Right lung (tissue), 5 donors: ENCODE results near the gene OMG. TPM values are rescaled to one million over a fixed set of nuclear protein-coding genes. Genes with fewer than 3 reads are reported as not detected.
"Not testable (repeated sequence)": the region's sequence is repeated elsewhere in the genome, so short reads cannot be mapped to it uniquely, and the experiment has no call there.

Experiments
- DNase-seq, 2 donors: peaks; one replicate each; pipeline ENCODE4 v3.0.0-alpha.2; 2013
- polyA plus RNA-seq, 5 donors: library from polyadenylated mRNA; unstranded; fragments of 120-200 nt; gene quantifications; one replicate each; pipeline versions ENCODE4 v1.2.1 to v1.2.3, GENCODE V29; 2013; ENCODE audit warnings: inconsistent platforms in 1 of 5, low replicate concordance in 1 of 5; ENCODE audit not compliant: insufficient read length in 5 of 5, insufficient read depth in 1 of 5

OMG gene
- polyA plus RNA-seq, 5 donors, result 1.6 to 10.6 (median 5.2) TPM

DNA sequence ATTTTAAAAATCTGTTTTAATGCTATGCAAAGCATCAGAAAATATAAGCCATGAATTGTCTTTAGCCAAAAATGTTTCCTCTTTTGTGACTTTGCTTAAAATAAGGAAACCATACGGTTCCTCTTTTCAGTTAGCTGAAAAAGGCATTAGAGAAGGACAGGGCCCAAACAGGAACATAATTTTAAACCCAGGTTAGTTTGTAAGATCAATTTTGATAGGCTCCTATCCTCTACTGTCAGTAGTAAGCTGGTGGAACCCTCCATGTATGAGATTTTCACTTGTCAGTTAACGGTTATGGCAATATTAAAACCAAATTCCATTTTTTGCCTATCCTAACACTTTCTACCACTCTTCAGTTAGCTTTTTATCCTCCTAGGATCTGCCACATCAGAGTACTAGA, 12.5 kb upstream of the OMG start:
- DNase-seq, result no peak

DNA sequence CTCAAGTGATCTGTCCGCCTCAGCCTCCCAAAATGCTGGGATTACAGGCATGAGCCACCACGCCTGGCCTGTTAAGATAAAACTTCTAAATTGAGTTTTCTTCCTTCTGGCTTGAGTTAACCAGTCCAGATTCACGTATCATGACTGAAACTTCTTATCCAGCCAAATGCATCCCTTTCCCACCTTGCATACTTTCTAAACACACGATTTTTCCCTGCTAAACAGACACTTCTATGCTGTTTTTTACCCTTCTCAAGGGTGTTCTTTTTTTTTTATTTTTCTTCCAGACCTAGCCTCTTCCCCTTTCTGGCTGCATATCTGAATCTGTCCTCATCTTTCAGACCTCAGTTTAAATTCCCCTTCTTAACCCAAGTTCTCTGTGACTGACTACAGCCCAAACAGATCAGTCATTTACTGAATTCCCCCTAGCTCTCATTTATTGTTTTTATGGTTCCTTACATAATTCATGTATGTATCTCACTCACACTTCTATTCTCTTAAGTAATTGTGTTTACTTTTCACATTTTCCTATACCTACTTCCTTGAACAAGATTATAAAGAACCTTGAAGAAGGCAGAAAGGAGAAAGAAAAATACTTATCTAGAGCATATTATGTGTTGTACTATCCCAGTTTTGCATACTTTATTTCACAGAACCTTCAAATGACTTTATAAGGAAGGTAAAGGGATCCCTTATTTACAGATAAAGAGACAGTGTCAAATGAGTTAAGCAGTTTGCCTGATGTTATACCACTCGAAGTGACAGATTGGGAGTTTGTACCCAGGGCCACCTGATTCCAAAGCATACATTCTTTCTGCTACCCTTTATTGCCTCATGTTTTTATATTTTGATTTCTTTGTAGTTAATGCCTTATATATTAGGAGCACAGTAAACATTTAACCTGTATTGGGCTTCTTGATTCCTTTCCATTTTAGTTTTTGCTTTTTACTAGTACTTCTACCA, 11.6 kb upstream of the OMG start:
- DNase-seq, result no peak

DNA sequence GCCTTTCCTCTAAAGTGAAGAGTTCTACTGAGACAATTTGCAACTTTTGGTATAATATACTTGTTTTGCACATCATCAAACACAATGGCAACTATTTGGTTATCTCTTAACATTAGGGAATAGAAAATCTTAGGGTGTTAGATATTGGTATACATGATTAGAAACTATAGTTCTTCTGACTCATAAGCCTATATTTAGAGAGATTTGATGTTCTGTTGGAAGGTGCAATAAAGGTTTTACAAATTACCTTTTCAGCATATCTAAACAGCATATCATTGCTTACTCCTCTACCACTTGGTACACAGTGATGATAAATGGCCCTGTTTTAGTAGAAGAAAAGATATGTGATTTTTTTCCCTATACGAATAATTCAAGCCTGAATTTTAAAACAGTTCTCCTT, 10.6 kb upstream of the OMG start:
- DNase-seq, result no peak

DNA sequence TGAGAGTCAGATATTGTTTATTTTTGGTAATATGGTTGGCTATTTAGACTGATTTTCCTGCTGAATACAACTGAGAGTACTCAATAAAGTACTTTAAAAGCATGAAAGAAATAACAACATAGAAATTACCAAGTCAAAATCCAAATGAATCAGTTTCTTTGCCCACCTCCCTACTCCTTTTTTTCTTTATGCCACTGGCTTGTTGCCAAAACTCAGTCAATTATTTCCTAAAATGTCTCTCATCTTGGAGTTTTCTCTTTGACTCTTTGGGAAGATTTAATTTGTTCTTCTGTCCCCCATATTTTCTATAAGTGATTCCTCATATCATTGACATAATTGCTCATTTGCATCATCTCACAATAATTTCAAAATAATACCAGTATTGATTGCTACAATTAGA, 2.6 kb upstream of the OMG start:
- no peak for DNase-seq

DNA sequence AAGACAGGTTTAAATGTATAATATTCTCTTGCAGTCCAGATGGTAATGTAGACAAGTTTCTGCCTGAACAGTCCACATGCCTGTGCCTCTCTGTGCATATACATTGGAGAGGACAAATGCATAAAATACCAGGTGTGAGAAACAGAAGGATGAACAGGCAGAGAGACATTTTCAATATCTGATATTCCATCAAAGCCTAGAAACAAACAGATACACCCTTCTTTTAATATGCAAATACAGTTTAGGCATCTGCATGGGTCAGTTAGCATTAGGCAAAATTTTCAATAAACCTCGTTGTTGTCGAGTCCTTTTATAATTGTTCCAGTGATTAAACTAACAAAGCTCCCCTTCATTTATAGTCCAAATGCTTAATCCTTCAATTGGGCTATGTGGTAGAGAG, 897 bp downstream of the OMG start:
- DNase-seq, result no peak

DNA sequence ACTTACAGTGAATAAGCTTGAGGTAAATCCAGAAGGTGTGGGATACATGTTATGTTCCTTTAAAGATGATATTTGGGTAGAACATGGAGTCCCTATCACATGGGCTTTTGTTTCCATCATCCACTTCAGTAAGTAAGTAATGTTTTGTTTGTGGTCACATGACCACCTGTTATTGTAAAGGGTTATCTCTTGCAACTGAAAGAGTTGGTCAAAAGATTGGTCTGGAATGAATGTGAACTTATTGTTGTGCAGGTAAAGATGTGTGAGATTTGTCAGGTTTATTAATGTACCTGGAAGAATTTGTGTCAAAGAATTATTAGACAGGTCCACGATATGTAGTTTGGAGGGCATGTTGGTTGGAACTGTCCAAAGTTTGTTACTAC, 1.6 kb downstream of the OMG start:
- DNase-seq, result no peak

DNA sequence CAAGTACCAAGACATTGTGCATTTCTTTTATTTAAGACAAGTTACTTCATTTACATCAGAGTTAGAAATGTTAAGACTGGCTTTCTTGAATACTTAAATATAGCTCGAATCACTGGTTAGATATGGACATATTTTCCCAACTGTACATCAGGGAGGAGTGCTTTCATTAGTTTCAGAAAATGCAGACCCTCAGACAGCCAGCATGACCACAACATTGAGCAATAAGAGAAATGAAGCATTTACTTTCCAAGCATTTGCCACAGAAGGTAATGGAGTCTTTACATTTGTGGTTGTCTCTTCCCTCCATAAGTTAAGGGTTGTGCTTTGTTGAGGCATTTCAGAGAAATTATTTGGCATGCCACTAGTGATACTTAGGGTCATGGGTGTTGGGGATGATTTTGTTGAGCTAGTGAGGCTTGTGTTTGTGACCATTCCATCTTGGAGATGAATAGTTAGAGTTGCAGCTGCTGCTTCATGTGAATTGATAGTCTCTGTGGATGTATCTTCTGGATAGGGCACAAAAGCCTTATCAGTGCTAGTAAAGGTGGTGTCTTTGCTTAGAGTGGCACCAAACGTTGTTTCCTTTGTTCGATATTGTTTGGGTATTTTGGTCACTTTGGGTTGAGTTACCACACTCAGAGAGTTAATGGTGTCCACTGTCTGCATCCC, 2.1 kb downstream of the OMG start:
- DNase-seq, result no peak

DNA sequence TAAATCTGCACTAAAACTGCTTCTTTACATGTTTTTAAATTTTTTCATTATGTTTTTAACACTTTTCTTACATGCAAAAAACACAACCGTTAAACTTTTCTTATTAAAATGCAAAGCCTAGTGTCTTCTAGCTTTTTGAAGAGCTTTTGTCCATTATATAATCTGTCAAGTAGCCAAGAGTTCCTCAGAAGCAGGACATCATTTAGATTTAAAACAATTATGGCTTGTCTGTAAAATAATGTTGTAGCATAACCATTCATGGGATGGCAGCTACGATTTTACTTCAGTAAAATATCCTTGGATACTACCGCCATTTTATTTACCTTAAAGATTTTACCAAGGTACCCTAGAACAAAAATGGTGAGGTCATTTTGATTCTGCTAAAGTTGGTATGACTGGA, 2.8 kb downstream of the OMG start:
- no peak for DNase-seq

DNA sequence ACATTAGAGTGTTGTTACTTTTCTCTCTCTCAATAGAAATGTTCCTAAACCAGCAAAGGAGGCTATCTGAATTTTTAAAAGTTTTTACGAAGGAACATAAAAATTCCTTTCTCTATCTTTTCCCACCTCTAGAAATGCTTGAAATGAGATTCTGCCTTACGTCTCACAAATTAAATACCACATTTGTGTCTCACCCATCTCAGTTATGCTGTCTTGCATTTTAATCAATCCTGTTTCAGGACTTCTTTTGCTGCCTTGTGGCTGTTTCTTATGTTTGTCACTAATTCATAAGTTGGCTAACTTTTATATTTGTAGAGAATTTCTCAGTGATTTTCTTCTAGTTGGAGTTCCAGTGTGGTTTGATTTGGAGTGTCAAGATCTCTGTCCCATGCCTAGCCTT, 3.5 kb downstream of the OMG start:
- no peak for DNase-seq

DNA sequence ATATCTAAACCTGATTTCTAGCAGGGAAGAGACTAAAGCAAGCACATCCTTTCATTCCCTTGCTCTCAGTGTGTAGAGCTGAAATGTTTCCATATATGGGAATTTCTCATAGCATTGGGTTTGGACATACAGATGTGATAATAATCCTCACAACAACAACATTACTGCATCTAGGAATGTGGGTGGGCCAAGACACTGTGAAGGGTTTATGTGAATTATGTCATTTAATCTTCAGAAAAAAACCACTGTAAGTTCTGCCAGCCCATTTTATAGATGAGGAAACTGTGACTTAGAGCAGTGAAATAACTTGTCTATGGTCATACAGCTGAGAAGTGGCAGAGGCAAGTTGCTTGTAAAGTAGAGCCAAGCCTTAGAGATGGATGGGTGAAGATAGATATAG, 5.2 kb downstream of the OMG start:
- no peak for DNase-seq

DNA sequence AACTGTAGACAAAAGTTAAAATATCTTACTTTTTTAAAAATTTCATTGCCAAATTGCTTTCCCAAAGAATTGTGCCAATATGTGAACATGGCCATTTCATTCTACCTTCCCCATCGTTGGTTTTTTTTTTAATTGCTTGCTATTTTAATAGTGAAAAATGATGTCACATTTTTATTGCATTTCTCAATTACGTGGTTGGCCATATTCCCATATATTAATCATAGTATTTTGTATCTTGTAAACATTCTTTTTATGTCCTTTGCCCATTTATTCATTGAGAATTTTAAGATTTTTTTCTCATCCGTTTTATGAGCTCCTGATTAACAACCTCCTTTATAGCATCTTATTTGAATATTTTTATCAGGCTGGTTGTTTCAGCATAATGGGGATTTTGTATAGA, 7.2 kb downstream of the OMG start:
- DNase-seq, result no peak

DNA sequence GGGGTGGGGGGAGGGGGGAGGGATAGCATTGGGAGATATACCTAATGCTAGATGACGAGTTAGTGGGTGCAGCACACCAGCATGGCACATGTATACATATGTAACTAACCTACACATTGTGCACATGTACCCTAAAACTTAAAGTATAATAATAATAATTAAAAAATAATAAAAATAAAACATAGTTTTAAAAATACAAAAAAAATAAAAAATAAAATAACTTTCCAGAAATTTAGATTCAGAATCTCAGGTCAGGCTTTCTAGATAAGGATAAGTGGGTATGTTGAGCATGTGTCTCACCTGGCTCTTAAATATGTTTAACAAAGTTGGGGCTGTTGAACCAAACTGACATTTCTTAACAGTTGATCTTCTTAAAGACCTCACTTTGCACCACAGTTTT, 9.1 kb downstream of the OMG start:
- DNase-seq, result not testable (repeated sequence)

DNA sequence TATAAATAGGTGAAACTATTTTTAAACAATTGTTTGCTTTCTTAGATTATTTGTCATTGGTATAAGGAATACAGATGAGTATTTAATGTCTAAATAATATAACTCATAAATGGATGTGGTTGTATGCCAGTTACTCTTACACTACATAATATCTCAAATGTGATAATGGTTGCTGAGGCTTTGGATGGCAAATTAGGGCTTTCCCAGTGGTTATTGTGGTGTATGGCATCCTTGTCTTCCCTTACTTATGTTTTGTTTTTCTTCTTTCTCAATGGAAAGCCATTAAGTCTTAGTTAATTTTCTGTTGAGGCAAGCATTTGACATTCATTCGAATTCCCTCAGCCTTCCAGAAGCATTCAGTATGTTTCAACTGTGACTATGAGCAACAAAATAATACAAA, 10.5 kb downstream of the OMG start:
- DNase-seq, result no peak

DNA sequence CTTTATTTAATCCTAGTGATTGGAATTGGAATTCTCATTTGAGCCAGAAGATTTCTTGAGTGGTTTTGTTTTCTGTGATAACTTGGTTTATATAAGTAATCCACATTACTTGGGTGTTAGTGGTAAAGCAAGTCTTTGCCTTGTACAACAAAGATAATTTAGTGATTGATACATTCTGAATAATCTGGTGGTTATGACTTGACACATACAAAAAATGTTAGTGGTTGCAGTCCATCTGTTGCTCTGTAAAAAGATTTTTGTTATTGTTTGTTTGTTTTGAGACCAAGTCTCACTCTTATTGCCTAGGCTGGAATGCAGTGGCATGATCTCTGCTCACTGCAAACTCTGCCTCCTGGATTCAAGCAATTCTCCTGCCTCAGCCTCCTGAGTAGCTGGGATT, 13.2 kb downstream of the OMG start:
- DNase-seq, result no peak

DNA sequence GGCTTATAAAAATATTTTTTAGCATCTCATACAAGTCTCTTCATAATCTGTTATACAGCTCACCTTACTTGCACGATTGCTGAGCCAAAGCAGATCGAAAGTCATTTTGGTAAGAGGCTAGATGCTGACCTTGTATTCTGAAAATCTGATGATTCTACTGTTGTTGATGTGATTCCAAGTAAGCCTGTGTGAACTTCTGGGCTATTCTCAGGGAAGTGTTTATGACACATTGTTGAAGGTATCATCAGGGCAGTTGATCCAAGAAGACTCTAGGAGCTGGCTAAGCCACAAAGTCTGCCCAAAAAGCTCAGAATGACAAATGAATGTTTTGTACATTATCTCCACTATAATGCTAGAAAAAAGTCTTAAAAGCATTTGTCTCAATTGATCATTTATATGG, 16.0 kb downstream of the OMG start:
- no peak for DNase-seq

DNA sequence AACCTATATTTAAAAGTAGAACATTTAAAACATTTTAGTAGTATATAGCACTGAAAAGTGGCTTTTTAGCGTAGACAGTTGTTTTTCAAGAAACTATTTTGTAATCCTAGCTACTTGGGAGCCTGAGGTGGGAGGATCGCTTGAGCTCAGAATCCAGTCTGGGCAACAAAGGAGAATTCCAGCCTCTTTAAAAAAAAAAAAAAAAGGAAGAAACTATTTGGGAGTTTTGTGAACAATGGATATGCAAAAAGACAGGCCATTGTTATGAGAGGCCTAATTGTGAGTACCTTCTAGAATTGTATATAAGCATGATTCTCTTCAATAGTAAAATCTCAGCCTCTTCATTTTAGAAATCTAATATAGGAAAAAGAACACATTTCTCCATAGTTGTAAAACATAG, 17.6 kb downstream of the OMG start:
- no peak for DNase-seq

DNA sequence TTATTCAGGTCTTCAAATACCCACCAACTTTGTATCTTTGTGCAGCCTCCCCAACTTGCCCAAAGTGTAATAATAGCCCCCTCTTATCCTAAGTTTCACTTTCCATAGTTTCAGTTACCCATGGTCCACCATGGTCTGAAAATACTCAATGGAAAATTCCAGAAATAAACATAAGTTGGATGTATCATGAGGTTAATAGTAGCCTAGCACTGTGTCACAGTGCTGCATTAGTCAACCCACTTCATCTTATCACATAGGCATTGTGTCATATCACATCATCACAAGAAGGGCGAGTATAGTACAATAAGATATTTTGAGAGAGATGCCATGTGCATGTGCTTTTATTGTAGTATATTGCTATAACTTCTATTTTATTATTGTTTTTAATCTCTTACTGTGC, 21.9 kb downstream of the OMG start:
- DNase-seq, result no peak

DNA sequence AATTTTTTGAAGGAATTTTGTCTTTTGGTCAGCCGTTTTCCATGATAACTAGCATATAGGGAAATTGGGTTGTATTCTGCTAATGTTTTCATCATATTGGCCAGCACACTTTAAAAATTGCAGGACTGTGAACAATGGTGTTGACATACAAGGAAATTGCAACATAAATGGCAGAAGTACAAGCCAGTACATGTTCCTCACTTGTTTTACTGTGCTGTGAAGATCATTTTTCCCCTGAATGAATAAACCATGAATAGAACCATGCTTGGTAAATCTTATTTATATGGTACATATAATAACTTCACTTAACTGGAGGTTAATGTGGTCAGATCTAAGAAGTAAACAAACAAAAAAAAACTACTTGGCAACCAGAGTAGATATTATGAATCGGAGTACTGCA, 22.8 kb downstream of the OMG start:
- DNase-seq, result peak; percentile 46 to 64

DNA sequence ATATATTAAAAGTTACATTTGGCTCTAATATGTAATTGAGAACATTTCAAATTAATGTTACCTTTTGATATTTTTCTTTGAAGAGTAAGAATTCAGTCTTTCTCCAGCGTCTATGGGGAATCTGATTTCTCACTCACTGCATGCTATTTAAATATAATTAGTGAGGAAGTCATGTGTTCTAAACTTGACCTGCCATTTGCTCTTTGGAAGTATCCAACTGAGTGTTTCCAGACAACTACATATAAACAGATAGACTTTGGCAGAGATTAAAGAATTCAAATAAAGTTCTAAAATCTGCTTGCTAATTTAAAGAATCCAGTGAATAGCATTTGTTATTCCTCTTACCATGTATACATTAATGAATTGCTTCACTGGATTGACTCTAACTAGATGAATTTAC, 23.5 kb downstream of the OMG start:
- peak; percentile 15 to 24 for DNase-seq

DNA sequence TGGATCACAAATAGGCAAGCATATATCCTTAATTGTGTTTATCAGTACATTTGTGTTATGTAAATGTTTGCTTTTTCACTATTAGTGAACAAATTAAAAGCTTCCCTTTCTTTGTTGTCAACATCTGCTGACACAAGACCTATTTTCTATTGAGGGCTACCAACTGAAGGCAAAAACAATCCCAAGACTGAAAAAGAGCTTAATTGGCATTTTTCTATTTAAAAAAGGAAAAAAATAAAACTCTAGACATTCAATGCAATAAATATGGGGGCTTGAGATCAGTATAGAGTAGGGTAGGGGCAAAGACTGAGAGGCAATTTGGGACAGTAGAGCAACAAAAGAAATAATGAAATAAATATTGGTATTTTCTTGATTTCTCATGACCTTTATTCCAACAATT, 24.2 kb downstream of the OMG start:
- DNase-seq, result no peak

DNA sequence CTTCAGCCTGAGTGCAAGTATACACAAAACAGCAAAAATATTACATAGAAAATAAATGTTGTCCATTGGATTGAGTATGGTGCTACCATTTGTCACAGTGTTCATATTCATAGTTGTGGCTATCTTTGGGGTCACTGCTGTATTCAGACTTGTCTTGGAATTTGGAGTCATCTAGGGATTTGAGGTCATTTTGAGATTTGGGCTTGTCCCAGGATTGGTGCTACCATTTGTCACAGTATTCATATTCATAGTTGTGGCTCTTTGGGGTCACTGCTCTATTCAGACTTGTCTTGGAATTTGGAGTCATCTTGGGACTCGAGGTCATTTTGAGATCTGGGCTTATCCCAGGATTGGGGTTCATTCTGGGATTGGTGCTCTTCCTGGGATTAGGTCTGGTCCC, 24.8 kb downstream of the OMG start:
- DNase-seq, result no peak

DNA sequence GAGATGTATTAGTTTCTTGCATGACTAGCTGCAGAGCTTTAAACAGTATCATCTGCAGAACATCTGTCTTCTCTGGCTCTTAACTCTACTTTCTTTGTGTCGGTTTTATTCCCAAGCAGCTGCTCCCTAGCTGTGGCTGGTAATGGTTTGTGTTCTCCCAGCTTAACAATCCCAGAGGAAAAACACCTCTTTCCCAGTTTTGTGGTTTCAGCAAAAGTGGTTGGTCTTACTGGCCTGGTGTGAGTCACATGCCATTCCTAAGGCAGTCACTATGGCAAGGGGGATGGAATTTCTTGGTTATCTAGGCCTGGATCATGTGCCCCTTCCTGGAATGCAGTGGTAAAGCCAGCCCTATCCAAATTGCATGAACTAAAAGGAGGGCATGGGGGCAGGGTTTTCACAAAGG, 27.5 kb downstream of the OMG start:
- DNase-seq, result peak; percentile 2 to 5

DNA sequence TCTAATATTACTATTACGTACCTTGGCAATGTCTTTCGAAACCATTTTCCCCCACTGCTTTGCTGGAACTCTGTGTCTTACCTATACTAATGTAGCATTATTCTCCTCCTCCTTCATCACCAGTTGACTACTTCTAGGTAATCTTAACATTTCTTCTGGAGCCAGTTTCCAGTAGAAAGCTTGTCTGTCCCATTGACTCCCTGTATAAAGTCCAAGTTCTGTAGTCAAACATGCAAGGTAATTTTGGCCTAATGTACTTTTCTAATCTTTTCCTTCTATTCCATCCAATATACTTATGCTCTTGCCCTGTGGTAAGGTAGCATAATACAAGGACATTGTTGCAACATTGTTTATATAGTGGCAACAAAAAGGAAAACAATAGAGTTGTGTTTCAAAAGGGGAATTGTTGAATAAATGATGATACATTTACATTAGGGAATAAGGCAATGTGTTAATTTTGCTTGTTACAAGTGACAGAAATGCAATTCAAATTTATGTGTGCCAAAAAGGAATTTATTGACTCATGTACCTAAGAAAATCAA, 27.9 kb downstream of the OMG start:
- DNase-seq, result no peak
